GM19025 (cell line): Measurements from ENCODE around the gene APOA4.
"Not testable (repeated sequence)": the region's sequence is repeated elsewhere in the genome, so short reads cannot be mapped to it uniquely, and the experiment has no call there.

Source experiments
- ATAC-seq: cut with Tn5 transposase; IDR thresholded peaks from one replicate; pipeline ENCODE4 v1.9.1; 2021; ENCODE audit warnings: mild to moderate bottlenecking, low read depth, moderate library complexity; ENCODE audit not compliant: unreplicated experiment

The APOA4 gene

DNA sequence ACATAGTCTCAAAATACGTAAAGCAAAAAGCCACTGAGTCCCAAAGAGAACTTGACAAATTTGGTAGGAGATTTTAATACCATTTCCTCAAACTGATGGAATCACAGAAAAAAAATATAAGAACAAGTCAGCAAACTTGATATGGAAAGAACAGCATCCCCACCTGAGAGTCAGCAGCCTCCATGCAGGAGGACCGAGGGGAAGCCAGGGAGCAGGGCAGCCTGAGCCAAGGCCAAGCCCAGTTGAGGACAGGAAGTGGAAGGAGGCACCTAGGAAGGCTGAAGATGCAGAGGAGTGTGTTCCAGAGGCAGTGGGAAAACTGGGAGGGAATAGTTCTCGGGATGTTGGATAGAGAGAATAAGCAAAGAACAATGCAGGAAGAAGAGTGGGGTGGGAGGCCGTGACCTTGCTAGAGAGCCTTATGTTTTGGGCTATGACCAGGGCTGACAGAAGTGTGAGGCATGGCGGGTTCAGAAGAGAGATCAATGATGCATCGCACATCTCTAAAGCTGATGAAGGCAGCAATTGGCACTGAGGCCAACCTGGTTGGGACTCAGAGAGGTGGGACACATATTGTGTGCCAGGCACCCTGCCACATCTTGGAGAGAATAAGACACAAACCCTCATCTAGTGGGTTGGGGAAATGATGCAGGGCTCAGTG lies 15.4 kb downstream of the APOA4 start:
- no peak for ATAC-seq

DNA sequence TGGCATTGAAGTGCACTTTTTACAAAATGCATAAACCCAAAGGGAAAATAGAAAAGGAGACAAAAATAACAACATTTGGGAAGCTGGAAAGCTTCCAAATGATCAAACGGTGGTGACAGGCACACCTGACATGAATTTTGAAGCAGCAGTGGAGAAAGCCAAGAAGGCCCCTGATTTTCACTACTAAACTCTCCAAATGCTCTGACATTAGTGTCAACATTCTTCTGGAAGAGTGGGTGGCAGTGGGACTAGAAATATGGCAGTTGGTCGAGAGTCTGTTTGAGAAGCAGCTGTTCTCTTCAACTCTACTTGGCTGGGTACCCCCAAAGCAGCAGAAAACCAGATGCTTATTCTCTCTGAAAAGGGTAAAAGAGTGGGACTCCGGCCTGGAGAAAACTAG lies 19.1 kb downstream of the APOA4 start:
- ATAC-seq: no peak

DNA sequence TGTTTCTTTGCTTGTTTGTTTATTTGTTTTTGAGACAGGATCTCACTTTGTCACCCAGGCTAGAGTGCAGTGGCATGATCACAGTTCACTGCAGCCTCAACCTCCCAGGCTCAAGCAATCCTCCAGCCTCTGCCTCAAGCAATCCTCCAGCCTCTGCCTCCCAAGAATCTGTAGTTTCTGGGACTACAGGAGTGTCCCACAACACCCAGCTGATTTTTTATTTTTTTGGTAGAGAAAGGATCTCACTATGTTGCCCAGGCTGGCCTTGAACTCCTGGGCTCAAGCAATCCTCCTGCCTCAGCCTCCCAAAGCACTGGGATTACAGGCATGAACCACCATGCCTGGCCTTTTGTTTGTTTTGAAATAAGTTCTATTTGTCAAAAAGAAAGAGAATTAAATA lies 21.4 kb downstream of the APOA4 start:
- not testable (repeated sequence) for ATAC-seq

DNA sequence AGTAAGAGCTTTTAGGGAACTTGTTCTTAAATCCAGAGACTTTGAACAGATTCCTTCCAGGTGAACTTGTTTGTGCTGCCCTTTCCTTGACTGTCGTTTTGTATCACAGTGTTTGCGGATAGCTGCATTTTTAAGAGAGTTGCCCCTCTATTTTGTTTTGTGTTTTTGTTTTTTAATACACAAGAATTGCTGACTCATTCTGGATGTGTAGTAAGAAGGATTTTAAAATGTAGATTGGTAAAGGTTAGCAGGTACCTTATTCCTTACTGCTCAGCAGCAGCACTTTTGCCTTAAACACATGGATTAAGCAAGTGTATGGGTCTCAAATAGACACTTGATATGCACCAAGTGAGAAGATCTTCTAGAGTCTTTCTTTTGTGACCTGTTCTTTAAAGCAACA lies 22.5 kb downstream of the APOA4 start:
- no peak for ATAC-seq

DNA sequence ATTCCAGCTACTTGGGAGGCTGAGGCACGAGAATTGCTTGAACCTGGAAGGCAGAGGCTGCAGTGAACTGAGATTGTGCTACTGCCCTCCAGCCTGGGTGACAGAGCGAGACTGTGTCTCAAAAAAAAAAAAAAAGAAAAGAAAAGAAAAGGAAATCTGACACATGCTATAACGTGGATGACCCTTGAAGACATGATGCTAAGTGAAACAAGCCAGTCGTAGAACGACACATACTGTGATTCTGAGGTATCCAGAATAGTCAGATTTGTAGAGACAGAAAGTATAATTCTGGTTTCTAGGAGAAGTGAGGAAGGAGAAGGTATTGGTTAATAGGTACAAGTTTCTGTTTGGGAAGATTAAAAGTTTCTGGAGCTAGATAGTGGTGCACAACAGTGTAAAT lies 24.7 kb downstream of the APOA4 start:
- no peak for ATAC-seq

DNA sequence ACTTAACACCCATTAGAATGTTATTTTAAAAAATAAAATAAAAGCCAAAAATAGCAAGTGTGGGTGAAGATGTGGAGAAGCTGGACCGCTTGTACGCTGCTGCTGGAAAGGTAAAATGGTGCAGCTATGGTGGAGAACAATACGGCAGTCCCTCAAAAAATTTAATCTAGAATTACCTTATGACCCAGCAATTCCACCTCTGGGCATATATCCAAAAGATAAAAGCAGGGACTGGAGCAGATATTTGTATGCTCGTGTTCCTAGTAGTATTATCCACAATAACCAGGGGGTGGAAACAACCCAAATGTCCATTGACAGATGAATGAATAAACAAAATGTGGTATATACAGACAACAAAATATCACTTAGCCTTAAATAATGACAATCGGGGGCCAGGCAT lies 25.3 kb downstream of the APOA4 start:
- ATAC-seq: no peak

DNA sequence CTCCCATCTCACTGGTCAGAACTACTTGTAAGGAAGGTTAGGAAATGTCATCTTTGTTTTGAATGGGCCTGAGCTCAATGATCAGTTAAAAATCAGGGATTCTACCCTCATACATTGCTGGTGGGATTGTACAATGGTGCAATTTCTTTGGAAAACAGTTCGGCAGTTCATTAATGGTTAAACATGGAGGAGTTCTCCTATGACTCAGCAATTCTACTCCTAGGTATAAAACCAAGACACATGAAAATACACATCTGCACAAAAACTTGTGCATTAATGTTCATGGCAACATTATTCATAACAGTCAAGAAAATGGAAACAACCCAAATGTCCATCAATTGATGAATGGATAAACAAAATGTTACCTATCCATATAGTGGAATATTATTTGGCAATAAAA lies 26.6 kb downstream of the APOA4 start:
- ATAC-seq: no peak

DNA sequence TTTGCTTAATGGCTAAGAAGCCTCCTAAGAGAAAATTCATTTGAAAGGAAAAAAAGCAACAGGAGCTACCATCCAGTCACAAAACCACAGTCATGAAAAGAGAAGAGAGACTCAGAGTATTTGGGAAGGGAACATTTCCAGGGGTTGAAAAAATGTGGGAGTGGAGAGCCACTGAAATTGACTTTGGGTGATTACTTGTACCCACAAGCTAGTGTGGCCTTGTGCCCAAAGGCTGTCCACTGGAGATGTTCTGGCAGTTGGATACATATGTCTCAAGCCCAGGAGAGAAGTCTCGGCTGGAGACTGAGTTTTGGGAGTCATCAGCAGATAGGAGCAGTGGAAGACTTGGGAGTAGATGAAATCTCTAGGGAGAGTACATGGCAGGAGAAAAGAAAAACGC lies 28.3 kb downstream of the APOA4 start:
- ATAC-seq: no peak

DNA sequence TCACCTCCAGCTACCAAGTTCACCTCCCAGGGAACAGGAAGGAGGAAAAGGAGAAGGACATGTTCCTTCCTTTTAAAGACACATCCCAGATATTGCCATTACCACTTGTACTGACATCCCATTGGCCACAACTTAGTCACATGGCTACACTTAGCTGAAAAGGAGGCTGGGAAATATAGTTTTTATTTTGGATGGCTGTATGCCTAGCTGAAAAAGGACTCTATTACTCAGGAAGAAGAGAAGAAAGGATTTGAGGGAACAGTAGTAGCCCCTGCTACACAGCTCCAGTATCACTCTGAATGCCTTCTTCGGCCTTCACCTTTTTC lies 29.4 kb downstream of the APOA4 start:
- no peak for ATAC-seq

DNA sequence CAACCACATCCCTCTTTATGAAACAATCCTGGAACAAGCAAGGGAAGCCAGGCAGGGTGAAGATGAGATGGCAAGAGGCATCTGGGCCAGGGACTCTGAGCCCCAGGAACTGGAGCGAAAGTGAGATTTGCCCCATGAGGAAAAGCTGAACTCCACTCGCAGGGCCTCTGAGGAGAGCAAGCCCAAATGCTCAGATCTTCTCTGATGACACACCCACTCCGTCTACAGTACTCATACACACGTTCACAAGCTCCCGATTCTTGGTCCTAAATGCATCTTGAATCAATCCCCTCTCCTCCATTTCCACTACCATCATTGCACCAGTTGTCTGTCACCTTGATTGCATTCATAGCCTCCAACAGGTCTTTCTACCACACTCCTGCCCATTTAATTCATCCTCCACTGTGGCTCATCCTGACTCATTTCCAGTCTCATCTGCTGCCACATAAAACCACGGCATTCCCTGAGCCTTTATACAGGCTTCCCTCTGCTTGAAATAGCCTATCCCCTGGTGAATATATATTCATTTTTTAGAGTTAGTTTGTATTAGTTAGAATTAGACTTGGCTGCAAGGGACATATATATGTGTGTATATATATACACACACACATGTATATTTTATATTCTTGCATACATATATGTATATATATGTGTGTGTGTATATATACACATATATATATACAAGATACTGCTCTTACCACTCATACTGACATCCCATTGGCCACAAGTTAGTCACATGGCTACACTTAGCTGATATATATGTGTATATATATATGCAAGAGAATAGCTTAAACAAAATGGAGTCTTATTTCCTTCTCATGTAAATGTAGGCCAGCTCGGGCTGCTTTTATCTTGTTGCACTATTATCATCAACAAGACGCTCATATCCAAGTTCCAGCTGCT lies 30.0 kb downstream of the APOA4 start:
- ATAC-seq: no peak

DNA sequence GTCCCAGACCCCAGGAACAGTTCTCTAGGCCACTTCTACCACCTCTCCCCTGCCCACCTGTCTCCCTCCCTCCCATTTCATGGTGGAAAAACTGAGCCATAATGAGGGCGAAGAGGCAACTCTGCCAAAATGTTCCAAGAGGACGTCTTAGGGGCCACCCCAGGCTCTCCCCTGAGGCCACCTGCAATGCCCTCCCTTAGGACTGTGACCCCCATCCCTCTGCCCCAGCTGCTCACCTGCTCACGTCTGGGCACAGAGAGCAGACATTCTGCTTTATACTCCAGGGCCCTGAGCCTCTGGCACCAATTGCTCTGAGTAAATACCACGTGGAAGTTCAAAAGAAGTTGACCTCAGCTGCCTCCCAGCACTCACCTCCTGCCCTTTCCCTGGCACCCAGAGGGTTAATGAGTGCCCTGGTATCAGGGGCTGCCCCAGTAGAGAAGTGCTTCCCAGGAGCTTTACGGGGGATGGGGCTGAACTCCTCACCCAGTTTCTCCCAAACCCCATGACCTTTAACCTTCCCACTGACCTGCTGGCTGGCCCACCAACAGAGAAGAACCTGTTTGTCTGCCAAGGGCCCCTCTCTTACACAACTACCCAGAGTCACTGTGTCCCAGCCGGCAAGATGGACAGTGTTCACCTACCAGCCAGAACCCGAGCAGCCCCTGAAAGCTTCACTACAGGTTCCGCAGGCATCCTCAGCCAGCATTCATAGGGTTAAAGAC lies 30.8 kb downstream of the APOA4 start:
- ATAC-seq: no peak

DNA sequence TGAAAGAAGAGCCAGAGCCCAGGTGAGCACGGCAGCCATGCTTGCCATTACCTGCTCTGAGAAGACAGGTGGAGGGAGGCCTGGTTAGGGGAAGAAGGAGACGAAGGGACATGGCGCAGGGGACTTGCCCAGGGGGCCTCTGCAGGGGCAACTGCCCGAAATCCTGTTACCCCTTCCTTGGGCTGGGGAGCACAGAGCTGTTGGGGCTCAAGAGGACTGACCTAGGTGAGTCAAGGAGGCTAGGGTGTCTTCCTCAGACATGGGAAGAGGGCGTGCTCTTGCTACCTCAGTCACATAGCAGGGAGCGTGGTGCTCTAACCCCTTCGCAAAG lies 31.3 kb downstream of the APOA4 start, which contains the start of gene APOA5:
Gene APOA5, minus strand, starts transcription at position 67 of the 331 bp plus-strand sequence. Its CDS starts 19 bp downstream, at position 48.
- no peak for ATAC-seq

DNA sequence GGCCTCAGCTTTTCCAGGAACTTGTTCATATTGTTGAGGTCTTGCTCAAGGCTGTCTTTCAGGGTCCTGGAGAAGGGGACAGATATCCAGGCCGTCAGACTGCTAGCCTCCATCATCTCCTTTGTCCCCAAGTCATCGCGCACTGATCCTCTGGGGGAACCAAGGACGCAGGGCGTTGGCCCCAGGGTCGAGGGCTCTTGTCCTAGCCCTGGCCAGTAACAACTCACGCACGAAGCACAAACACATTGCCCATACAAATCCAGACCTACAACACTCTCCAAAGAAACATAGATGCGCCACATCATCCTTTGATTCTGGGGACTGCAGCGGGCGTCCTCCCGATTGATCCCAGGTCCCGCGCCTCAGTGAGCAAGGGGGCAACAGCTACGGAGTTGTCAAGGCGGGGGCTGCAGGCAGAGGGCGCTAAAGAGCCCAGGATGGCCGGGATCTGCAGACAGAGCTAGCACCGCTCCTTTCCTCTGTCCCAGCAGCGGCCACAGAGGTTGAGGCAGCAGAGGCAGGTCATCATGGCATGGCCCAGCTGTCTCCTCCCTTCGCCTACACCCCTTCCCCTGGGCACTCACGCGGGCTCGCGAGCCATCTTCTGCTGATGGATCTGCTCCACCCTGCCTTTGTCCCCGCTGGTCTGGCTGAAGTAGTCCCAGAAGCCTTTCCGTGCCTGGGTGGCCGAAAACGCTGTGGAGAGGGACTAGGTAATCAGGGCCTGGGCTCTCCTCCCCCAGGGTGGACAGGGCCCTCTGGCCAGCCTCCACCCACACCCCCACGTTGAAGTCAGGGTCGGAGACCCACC lies 31.9 kb downstream of the APOA4 start:
- no peak for ATAC-seq

DNA sequence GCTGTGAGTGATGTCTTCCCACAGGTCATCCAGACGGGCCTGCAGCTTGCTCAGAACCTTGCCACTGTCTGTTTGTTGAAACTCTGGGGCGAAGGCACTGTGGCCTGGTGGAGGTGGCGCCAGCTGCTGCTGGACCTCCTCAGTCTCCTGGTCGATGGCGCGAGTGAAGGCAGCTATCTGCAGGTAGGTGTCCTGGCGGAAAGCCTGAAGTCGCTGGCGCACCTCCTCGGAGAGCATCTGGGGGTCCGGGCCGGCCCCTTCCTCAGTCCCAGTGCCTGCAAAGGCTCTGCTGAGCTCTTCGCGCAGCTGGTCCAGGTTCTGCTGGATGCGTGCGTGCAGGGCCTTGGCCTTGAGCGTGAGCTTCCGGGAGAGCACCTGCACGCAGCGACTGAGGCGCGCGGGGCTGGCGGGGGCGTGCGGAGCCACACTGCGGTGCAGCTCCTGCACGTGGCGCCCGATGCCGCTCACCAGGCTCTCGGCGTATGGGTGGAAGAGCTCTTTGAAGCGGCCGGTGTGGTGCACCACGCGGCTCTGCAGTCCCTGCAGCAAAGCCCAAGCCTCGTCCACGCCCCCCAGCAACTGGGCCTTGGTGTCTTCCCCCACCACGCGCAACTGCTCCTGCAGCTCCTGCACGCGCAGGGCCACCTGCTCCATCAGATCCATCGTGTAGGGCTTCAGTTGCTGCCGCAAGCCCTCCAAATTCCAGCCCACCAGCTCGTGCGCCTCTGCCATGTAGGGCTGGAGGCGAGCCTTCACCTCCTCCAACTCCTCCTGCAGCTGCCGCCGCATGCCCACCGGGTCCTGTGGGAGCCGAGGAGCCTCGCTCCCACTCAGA lies 32.7 kb downstream of the APOA4 start:
- no peak for ATAC-seq

DNA sequence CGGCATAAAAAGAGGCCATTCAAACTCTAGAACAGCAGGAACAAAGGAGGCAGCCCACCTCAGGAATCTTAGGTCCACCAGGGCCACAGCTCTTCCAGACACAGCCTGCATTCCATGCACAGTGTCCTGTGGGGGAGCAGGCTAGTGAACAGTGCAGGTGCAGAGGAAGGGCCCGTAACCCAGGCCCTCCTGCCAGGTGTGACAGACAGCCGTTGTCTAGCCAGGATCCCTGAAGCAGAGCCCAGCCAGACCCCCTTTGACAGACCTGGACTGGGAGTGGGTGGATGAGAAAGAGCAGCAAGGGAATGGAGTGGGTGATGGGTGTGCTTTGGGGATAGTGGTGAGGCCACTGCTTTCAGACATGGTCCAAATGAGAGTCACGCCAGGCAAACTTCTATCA lies 34.1 kb downstream of the APOA4 start:
- no peak for ATAC-seq

DNA sequence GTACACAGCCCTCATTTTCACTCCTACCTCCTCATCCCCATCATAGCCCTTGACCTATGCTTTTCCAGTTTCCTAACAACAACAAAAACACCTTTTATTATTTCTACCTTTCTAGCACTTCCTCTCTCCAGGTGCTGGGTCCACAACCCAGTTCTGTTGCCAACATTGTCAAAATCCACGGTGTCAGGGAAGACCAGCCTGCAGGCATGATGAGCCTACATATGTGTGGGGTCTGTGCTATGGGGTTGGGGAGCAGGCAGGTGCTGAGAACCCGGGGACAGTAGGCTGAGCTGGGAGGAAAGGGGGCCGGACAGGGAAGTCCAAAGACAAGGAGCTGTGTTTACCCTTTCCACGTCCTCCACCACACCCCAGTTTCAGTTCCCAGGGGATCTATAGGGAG lies 34.6 kb downstream of the APOA4 start:
- ATAC-seq: no peak

DNA sequence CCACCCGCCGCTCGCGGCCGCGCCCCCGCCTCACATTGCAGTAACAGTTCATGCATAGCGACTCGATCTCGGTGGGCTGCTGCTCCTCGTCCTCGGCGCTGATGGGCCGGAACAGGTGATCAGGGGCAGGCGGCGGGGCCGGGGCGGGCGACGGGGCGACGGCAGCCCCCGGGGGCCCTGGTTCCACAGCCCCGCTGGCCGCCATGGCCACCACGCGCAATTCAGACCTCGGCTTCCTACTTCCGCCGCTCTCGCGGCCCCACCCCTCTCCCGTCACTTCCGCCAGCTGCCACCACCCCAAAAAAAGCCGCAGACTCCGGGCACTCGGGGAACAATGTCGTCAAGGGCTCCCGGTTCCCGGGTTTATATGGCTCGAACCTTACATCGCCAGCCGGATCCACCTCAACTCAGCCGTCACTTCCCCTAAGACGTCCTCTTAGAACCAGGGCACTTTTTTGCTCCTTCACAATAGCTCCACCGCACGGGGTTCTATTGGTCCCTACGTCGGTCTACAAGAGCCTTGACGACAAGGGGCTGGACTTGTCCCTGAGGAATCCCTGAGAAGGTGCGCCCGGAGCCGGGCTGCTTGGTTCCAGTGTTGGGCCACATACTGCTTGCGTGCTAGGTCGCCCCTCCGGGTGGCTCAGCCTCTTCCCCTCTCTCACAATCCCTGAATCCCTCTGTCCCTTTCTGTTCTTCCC lies 35.2 kb downstream of the APOA4 start, which contains the start of gene ZPR1:
Gene ZPR1, minus strand, starts transcription at position 238 of the 701 bp plus-strand sequence. Its CDS starts 33 bp downstream, at position 205.
- peak; percentile 93 for ATAC-seq

DNA sequence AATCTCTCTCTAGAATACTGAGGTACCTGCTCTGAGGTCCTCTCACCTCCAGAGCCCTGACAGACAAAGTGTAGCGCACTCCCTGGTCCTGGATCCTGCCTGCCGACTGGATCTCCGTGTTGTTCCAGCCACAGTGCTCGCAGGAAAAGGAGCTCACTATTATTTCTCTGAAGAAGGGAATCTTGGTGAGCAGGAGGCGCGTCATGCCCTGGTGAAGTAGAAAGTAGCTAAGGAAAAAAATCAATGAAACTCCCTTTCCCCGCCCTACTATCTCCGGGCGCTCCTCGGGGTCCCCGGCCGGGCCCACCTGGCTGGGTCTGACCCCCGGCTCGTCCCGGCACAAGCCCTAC lies 35.7 kb downstream of the APOA4 start:
- ATAC-seq: peak; percentile 11

DNA sequence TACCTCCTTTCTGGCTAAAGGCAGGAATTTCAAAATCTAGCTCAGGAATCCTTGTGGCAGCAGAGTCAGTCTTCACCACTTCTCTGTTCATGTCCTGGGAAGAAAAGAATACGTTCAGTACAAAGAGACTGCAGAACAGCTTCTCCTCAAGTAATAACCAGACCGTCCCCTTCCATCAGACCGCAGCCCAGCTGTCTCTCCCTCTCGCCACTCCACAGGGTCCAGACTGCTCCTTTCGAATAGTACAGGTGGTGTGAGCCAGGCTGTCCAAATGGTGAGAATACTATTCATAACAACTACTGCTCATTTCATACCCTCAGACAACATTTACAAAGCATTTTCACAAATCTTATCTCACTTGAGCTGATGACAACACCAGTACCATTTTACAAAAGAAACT lies 36.1 kb downstream of the APOA4 start:
- ATAC-seq: no peak
